HG03342 (cell line): ENCODE results near the gene FAM167B.

Source experiments
- ATAC-seq: cut with Tn5 transposase; IDR thresholded peaks from one replicate; pipeline ENCODE4 v1.9.1; 2021; ENCODE audit warnings: mild to moderate bottlenecking, moderate library complexity; ENCODE audit not compliant: unreplicated experiment

The FAM167B gene

DNA sequence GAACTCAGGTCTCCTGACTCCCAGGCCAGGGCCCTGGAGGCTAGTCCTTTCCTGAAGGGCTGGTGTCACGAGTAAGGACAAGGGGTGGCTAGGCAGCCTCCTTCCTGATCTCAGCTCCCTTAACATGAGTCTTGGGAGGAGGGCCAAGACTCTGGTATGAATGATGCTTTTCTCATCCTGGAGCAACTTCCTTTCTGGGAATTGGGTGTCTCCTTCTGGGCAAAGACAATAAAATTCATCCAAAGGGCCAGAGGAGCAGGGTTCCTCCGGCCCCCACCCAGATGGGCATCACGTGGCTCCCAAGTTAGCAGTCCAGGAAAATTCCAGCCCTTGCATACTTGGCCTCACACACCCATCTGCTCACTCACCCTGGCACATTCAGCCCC is at the start of gene FAM167B:
Gene FAM167B (plus strand): TSS at position 335 of the 386 bp plus-strand sequence. CDS start 200 bp downstream, outside the sequence.
- no peak for ATAC-seq

- ATAC-seq = no peak
These were observed 49.2 kb upstream of the FAM167B start for GRCh38 chr1:32197837-32198236.

DNA sequence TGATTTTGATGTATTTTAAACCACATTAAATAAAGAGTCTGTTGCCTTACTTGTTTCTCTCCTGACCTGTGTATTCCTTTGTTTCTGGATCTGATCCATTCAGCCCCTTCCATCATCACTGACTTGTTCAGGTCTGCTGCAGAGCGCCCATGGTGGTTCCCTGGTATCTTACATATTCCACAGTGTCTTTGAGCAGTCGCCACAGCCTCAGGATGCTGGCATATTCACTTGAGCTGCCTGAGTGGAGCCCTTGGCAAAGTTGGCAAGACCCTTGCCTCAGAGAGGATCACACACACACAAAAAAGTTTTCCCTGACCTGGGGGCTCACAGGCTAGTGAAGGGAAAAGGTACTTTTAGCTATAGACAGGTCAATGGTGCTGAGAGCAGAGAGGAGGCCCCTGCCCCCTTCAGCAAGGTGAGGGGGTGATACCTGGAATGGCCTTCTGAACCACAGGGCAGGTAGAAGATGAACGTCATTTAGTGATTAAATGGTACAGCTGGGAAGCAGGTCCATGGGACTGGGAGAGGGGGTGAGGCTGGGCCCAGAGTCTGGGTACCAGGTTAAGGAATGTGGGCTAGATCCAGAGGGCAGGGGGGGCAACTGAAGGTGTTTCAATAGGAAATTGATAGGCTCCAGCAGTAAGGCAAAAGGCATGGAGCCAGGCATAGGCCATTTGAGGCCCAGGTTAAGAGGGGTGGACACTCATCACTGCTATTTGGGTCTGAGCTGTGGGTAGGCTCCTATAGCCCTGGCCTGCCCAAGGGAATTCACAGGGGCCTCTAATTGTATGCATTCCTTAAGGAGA is 48.6 kb upstream of the FAM167B start:
- ATAC-seq = no peak

DNA sequence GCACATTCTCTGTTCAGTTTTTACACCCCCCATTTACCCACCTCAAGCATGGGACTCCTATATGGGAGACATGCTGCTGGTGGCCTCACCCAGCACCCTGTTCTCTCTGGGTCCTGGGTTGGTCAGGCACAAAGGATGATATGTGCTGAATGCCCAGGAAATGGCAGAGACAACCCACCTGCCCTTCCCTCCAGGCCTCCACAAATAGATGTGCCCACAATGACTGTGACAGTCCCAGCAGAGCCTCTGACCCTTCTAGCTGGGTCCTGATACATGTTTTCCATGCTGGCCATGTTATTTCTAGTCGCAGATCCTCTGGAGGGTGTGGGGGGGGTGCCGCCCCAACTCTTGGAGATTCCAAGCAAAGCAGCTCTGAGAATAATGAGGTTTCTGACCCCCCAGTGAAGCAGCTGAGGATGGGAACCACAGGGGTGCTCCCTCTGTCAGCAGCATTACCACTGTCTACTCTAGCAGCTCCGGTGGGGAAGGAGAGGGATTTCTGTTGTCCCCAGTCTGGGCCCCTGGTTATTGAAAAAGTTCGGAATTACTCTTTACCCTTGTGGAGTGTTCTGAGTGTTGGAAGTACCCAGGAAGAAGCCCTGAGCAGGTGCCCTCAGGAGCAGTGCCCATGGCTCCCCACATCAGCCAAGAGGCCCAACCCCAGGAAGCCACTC is 47.8 kb upstream of the FAM167B start:
- ATAC-seq = no peak

DNA sequence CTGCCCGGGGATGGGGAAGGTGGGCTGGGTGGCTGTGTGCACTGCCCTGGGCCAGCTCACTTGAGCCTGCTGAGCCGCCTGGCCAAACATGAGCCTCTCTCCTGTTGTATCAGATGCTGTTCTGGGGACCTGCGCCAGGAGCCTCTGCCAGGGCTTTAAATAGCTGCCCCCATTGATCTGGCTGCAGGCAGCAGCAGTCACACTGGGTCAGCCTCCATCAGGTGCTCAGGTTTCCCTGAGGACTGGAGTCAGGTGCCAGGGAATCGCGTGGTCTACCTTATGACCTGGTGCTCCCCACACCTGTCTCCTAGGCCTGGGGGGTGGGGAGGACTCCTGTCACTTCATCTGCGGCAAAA is 47.3 kb upstream of the FAM167B start:
- ATAC-seq = no peak

DNA sequence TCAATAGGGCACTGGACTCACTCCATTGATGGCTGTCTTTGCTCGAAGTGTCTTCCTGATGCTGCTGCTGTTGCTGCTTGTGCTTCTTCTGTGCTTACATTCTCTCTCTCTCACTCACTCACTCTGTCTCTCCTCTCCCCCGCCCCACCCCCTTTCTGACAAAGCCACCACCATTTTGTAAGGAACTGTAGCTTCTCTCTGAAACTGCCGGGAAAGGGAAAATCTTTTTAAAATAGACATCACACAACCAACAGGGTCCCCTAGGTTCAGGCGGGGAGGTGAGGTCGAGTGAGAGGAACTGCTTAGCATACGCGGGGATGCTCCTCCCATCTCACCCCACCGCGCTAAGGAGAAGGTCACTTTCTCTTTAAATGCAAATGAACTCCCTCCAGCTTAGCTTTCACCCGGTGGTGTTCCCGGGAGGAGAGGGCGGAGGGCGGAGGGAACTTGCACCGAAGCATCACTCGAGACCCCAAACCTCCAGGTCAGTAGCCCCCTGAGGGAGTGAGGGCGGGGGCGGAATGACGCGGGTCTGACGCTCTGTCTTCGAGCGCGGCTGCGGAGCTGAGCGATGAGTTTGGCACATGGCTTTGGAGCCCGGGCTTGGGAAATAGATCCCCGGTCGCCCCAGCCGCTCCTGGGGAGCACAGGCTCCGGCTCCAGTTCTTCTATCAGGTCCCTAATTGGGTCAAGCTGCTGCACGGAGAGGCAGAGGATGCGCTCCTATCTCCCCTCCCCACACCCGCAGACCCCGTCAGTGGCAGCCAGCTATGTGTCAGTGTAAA is 46.6 kb upstream of the FAM167B start, which contains the start of gene CCDC28B:
Gene CCDC28B (plus strand): TSS at position 370 of the 785 bp plus-strand sequence. CDS start 1,341 bp downstream, outside the sequence.
- ATAC-seq = no peak

DNA sequence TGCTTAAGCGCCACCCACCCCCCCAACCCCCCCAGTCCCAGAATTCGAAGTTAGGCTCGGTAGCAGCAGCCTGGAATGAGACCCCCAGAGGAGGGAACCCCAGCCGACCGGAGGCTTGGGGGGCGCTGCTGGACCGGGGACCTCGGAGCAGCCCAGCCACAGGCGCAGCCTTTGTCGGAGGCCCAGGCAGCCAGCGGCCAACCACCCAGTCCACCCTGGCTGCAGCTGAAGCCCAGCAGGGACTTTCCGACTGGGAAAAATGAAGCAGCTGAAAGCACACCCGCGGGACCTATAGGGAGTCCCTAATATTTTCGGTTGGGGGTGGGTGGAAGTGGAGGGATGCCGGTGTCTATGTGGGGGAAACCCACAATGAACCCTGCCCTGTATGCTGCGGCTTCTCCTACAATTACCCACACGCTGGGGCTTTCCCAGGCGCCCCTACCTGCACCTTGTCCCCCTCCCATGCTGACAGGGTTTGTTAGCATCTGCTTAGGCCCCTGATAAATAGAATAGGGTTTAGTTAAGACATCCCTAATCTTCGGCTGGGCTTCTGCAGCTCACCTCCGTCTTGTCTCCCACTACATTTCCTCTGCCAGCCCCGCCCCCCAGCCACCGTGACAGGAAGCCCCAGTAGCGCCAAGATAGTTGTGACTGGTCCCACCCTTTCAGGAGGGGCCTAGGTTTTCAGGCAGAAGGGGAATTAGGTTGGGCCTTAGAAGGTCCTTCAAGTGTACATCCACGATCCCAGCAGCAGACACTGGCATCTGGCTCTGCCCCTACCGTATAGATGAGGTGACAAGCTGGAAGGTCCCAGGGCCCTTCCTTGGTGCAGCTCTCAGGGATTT is 45.8 kb upstream of the FAM167B start:
- ATAC-seq = peak; percentile 33

DNA sequence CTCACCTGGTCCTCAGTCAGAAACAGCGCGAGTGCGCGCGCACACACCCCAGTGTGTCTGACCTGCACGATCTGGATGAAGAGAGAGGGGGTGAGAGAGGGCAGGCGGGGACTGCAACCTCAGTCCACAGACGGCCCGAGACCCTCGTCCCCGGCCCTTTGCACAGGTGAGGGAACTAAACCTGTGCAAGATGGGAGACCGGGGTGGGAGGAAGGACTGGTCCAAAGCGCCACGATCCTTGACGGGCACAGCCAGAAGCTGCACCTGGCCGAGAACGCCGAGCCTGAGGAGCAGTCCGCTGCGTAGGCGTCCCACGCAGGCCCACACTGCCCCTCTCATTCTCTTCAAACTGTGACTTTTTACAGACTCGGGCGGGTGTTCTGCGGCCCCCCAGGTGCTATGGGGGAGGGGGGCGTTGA is 42.1 kb upstream of the FAM167B start:
- no peak for ATAC-seq

DNA sequence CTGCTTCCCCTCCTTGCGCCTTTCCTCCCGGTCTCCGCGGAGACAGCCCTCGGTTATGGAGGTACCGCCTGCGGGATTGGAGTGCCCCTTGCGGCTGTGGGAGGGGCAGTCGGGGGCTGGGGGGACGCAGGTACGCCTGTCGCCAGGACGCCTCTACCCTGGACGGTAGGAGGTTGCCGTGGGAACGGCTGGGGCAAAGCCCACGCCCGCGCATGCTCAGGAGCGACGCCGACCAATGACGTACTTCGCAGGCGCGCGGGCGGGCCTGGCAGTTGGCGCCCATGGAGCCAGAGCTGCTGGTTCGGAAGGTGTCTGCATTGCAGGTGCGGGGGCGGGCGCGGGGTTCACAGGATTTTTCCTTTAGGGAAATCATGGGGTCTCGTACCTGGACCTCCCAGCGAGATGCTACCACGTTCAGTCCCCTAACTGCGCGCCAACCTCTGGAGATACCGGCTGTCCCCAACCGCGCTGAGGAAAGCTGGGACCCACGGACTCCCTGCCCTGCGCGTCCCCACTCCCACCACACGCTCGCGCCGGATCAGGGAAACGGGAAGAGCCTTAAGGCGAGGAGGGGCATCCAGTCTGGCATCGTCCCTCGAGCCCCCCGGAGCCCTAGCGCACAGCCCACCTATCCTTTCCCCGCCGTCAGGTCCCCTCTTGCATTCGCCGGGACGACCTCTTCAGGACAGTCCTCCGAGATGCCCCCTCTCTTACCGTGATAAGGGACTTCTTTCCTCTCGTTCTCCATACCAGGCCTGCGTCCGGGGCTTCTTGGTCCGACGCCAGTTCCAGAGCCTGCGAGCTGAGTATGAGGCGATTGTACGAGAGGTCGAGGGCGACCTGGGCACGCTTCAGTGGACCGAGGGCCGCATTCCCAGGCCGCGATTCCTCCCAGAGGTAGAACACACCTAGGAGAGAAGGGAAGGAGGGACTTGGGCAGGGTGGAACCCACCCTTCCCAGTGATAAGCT is 41.3 kb upstream of the FAM167B start, which contains the start of gene IQCC:
Gene IQCC (plus strand): TSS at position 271 of the 970 bp plus-strand sequence. CDS start 11 bp downstream, at position 282.
- ATAC-seq = peak; percentile 59

DNA sequence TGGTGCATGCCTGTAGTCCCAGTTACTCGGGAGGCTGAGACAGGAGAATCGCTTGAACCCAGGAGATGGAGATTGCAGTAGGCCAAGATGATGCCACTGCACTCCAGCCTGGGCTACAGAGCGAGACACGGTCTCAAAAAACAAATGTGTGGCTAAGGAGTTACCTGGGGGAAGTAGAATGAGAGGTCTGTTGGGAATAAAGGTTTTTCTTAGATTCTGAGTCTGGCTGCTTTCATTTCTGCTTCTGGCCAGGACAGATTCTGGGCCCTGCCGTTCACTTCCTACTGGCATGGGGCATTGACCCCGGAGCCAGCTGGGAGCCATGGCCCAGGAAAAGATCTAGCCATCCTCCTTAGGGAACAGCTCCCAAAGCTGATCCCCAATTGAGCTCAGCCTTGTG is 38.6 kb upstream of the FAM167B start:
- ATAC-seq = no peak

- no peak for ATAC-seq
These were observed 38.1 kb upstream of the FAM167B start, which contains the start of gene DCDC2B for GRCh38 chr1:32208891-32209328. Gene DCDC2B (plus strand): TSS chr1:32209089. CDS start chr1:32209094, 5 bp downstream.

DNA sequence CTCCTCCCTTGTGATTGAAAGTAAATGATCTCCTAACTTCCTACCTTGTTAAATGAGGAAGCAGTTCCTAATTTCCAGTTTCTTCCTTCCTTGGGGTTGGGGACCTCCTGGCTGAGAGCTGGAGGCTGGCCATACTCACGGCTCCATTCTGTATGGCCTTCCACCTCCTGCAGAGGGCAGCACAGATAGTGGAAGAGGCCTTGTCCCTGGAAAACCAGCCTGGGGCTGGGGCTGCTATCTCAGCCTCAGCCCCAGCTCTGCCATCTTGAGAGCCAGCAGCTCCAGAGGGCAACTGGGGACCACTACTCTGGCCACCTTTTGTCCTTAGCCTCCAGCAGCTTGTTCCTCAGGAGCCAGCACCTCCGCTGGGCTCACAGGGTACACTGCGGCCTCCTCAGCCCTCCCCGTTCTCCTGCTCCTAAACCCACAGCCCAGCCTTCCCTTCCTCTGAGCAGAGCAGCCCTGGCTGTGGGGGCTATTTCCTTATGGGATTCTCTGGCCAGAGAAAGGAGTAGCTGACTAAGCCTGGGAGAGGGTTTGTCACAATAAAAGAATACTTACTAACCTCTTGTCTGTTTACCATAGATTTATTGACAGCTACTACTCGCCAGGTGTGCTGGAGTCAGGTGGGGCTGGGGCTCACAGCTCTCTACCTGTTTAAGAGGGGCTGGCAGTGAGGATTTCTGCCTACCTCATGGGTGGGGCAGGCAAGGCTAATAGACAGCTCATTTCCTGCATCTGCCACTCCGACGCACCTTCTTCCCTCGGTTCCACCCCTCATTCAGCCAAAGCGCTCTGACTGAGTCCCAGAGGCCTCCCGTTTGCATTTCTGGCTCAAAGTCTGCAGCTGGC is 31.2 kb upstream of the FAM167B start:
- no peak for ATAC-seq

GRCh38 chr1:32216566-32216965 is 30.5 kb upstream of the FAM167B start:
- no peak for ATAC-seq

GRCh38 chr1:32219022-32219421 is 28.0 kb upstream of the FAM167B start:
- no peak for ATAC-seq

DNA sequence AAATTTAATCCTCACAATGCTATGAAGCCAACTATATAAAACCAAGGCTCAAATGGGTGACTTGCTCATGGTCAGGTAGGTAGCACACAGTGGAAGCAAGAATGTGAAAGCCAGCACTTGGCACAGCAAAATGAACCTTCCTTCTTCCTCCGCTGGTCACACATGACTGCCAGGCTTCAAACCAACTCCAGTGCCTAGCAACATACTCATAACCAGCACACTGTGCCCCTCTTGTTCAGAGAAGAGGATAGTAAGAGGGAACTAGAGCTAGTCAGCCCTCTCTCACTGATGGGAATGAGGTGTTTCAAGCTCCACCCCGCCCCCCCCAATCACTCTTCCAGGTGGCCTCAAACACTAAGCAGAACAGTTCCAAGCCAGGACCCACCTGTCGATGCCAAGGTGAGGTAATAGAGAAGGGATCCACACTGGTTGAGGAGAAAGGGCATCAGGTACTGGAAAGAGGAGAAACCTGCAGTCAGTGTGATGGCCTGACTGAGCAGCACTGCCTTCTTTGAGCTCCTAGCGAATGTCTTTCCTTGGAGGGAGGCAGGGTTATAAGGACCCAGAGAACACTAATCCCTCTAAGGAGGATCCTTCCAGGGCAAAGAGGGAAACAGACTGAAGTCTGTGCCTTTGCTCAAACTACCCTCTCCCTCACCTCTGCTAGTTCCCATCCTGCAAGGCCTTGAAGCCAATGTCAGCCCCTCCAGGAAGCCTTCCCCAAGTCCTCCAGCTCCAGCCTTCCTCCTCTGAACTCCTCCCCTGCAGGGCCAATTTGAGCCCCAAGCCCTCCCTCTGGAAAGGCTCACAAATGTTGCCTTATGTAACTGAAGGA is 26.1 kb upstream of the FAM167B start:
- no peak for ATAC-seq

GRCh38 chr1:32221581-32221979 is 25.4 kb upstream of the FAM167B start:
- ATAC-seq = peak; percentile 10
